GOT3 (cell line): ENCODE measurements around the gene HSH2D.
"Not testable (repeated sequence)": the region's sequence is repeated elsewhere in the genome, so short reads cannot be mapped to it uniquely, and the experiment has no call there.

Experiments used
- DNase-seq: peaks from one replicate; lab custom pipeline; 2025; ENCODE audit warnings: mixed read lengths; lab: John Stamatoyannopoulos, UW

The HSH2D gene

DNA sequence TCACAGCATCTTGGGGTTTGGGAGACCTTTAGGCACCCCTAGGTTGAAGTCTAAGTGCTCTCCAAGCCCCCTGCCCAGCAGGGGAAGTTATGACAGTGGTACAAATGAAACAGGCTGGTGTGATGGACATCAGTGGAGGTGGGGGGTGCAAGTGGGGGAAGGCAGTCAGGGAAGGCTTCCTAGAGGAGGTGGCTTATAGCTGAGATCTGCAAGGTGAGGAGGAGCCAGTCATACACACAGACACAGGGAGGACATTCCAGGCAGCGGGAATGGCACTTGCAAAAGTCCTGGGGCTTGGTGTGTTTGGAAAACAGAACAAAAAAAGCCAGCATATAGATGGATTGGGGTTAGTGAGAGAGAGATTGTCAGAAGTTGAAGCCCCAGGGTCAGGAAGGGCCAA is 11.6 kb downstream of the HSH2D start:
- no peak for DNase-seq

DNA sequence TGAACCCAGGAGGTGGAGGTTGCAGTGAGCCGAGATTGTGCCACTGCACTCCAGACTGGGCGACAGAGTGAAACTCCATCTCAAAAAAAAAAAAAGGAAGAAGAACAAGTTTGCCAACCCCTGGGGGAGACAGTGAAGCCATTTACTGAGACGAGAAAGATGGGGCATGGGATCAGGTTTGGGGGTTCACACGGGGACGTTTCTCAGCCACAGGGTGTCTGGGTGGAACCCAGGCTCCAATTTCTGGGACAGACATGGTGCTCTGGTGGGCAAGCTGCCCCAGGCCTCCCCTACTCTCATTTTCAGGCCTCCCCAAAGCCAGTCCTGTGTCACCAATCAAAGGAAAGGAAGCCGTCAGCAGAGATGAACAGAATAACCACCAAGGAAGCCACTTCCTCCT is 13.4 kb downstream of the HSH2D start:
- DNase-seq, result no peak

DNA sequence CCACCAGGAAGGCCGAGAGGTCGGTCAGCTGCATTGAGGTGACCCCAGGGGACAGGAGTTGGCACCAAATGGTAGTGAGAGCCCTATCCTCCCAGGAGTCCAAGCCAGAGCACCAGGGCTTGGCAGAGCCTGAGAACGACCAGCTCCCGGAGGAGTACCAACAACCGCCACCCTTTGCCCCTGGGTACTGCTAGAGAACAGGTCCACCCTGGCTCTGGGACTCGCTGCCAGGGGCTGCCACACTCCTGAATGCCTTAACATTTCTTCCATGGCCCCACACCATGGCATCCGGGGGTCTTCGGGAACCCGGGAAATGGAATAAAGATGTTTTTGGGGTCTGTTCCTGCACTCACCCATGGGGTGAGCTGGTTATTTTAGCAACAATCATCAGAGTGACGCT is 14.1 kb downstream of the HSH2D start:
- DNase-seq, result no peak

GRCh38 chr19:16159655-16160054 is 16.2 kb downstream of the HSH2D start:
- DNase-seq, result no peak

GRCh38 chr19:16160445-16160942 is 17.0 kb downstream of the HSH2D start:
- DNase-seq, result no peak

GRCh38 chr19:16160943-16161560 is 17.6 kb downstream of the HSH2D start:
- DNase-seq, result no peak

DNA sequence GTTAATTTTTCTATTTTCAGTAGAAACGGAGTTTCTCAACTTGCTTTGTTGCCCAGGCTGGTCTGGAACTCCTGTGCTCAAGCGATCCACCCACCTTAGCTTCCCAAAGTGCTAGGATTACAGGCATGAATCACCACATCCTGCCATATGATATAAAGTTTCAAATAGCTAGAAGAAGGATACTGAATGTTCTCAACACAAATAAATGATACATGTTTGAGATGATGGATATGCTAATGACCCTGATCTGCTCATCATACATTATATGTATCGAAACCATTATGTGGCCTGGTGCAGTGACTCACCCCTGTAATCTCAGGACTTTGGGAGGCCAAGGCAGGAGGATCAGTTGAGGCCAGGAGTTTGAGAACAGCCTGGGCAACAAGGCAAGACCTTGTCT is 18.4 kb downstream of the HSH2D start:
- DNase-seq, result no peak

GRCh38 chr19:16164222-16164890 is 20.9 kb downstream of the HSH2D start:
- DNase-seq, result no peak

- no peak for DNase-seq
Measured at GRCh38 chr19:16166417-16166816, 22.9 kb downstream of the HSH2D start.

GRCh38 chr19:16167055-16167454 is 23.6 kb downstream of the HSH2D start:
- no peak for DNase-seq

DNA sequence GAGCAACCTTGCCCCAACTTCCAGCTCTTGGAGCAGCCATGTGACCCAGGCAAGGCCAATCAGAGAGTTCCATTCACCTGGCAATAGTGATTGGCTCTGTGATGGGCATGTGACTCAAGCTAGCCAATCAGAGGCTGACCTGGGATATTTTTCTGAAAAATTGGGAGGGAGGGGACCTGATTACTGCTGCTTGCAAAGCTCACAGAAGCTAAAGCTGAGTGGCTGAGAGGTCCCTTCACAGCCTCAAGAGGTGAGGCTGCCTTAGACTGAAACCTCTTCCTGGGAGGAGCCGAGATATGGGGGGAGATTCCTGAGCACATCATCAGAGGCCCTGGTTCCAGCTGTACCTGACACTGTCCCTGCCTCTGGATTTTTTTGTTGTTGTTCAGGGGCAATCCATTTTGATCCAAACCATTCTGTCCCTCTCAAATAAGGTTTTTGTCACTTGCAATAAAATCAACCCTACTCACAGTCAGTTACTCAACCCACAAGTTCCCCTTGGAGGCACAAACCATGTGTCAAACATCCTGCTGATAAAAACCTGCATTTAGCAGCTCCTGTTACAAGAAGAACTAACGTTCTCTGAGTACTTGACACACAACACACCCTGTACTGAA is 25.1 kb downstream of the HSH2D start:
- DNase-seq, result no peak

DNA sequence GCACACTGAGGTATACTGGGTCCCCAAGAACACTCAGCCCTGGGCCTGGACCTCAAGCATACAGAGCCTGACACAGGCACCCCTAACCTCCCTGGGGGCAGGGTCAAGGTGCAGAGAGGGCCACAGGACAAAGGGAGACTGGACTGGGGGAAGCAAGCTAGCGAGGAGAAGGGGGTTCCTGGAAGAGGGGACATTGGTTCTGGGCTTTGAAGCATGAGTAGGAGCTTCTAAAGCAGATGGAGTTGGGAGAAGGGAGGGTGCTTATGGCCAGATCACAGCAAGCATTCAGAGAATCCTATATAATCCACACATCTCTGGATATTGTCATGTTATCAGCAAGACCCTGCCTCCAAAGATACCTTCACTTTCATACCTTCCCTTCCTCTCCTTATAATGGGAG is 26.6 kb downstream of the HSH2D start:
- DNase-seq, result no peak

DNA sequence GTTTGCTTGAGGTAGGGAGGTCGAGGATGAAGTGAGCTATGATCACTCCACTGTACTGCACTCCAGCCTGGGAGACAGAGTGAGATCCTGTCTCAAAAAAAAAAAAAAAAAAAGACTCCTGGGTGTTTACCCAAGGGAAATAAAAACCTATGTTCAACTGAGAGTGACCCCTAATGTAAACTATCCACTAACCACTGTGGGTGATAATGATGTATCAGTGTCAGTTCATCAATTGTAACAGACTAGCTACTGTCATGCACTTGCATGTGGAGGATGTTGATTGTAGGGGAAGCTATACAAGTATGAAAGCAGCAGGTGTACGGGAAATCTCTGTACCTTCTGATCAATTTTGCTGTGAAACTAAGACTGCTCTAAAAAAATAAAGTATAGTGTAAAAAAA is 32.5 kb downstream of the HSH2D start:
- no peak for DNase-seq

GRCh38 chr19:16178866-16179265 is 35.4 kb downstream of the HSH2D start:
- not testable (repeated sequence) for DNase-seq

DNA sequence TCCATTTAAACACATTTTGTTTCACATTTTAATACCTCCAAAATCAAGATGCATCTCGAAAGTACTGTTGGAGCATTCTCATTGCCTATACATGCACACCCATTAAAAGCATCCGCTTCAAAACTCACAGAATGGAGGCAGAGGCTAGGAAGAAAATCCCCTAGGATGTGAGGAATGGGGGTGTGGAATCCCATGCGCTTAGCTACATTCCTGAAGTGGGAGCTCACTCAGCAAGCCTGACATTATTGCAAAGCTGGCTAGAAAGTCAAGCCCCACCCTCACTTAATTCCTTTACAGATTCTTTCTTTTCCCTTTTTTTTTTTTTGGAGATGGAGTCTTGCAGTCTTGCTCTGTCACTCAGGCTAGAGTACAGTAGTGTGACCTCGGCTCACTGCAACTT is 37.1 kb downstream of the HSH2D start:
- DNase-seq, result no peak

DNA sequence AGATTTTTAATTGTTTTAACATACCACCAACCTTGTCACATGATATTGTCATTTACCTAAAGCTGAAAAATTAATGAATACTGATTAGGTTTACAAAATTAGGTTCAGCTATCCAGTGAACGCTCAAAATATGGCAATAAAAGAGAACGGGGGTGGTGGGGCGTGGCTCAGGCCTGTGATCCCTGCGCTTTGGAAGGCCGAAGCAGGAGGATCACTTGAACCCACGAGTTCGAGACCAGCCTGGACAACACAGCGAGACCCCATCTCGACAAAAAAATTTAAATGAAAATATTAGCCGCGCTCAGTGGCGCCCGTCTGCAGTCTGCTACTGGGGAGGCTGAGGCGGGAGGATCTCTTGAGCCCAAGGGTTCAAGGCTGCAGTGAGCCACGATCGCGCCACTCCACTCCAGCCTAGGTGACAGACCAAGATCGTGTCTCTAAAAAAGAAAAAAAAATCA is 41.2 kb downstream of the HSH2D start:
- DNase-seq, result no peak

DNA sequence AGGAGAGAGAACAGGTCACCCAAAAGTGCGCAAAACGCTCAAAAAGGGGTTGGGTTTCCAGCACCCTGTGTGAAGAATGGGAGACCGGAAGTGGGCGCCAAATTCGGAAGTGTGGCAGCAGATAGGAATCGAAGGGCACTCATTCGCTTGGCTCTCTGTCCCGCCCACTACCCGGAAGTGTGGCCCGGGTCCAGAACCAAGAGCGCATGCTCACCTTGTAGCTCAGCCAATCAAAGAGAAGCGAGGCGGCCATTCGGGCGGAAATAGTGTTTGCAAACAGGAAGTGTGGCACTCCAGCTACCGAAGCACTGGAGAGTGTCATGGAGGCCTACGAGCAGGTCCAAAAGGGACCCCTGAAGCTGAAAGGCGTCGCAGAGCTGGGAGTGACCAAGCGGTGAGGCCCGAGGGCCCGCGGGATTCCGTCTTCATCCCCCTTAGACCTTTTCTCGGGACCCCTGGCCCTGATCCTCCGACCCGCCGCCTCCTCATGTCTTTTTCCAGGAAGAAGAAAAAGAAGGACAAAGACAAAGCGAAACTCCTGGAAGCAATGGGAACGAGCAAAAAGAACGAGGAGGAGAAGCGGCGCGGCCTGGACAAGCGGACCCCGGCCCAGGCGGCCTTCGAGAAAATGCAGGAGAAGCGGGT is 41.8 kb downstream of the HSH2D start, which contains the start of gene FAM32A:
FAM32A (plus strand) TSS at position 288 of the 645 bp plus-strand sequence; CDS start at position 321, 33 bp downstream.
- peak; percentile 95 for DNase-seq

- no peak for DNase-seq
Measured at GRCh38 chr19:16185768-16186123, 42.3 kb downstream of the HSH2D start.

DNA sequence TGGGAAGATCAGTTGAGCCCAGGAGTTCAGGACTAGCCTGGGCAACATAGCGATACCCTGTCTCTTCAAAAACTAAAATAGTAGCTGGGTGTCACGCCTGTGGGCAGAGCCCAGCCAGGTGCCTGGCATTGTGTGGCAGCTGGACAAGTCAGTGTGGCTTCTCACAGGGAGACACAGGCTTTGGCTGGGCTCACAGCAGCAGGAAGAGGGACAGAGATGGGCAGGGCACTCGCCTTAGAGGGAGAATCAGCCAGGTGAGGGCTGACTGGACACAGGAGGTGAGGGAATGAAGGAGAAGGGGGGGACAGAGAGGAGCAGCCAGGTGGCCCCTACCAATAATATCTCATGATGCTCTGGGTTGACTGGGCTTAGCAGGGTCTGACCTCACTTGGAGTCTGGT is 45.0 kb downstream of the HSH2D start:
- DNase-seq, result no peak

GRCh38 chr19:16190198-16190597 is 46.7 kb downstream of the HSH2D start:
- DNase-seq, result no peak

- DNase-seq, result no peak
Measured at GRCh38 chr19:16190736-16191135, 47.3 kb downstream of the HSH2D start.

DNA sequence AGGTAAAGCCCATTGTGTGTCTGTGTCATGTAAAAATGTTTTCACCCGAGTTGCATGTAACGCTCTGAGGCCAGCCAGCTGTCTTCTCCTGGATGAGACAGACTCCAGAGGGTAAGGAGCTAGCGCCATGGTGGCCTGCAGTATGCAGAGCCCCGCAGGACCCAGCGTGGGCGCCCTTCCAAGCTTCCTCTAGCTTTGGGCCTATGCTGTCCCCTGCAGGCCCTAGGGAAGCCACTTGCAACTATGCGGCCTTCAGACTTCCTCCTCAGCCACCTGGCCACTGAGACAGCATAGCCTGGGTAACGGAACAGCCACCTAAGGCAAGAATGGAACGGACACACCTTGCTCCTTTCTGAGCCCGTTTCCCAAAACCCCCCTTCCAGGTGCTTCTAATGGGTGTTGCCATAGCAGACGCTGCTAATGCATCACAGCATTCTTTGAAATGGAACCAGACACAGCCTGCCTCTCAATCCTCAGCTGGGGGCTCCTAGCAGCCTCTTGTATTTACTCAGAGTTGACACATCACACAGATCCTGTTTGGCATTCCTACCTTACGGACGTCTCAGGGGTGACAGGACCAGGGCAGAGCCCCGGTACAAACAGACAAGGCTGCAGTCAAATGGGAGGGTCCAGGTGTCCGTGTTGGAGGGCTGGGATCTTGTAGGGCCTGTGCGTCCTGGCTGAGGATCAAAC is 47.9 kb downstream of the HSH2D start:
- no peak for DNase-seq
